H1 (cell line): Measurements from ENCODE around the gene NDUFB2. TPM values are rescaled to one million over a fixed set of nuclear protein-coding genes. Genes with fewer than 3 reads are reported as not detected.

Experiments used
- CTCF ChIA-PET: fragments of 300-600 bp; sonication (Branson Sonifier 250); formaldehyde crosslinking; loops from one replicate; lab custom pipeline; 2021; ENCODE audit not compliant: partially characterized antibody; lab: Charles Lee
- POLR2A ChIA-PET: fragments of 300-600 bp; sonication (Branson Sonifier 250); formaldehyde crosslinking; loops from one replicate; lab custom pipeline; 2021; ENCODE audit warnings: inconsistent platforms; ENCODE audit not compliant: partially characterized antibody; lab: Charles Lee
- DNase-seq, 2 experiments: peaks; one replicate each; pipeline versions ENCODE4 v3.0.0 to v3.0.0-alpha.2; 2010 to 2022; ENCODE audit warnings: low spot score in 2 of 2, low read depth in 1 of 2, mixed read lengths in 1 of 2
- FAIRE-seq: peaks from 2 replicates; lab custom pipeline; 2011; peaks lifted over from hg19 to GRCh38; lab: Jason Lieb, UNC
- H2AFZ ChIP-seq: 2 replicates; pipeline ENCODE4 v1.8.1; 2012; ENCODE audit warnings: low read length, inconsistent platforms
- H2AK5ac ChIP-seq: 2 replicates; pipeline ENCODE4 v1.6.1; 2013; ENCODE audit warnings: low read depth, low read length
- H2BK120ac ChIP-seq: replicated peaks from 2 replicates; pipeline ENCODE3; 2013; ENCODE audit warnings: low read depth, low read length, inconsistent platforms
- H2BK12ac ChIP-seq: 2 replicates; pipeline ENCODE4 v1.6.1; 2013; ENCODE audit warnings: low read depth, low read length
- H2BK15ac ChIP-seq: 2 replicates; pipeline ENCODE4 v1.6.1; 2013; ENCODE audit warnings: low read length
- H2BK20ac ChIP-seq: 2 replicates; pipeline ENCODE4 v1.6.1; 2013; ENCODE audit warnings: low read length
- H2BK5ac ChIP-seq: 2 replicates; pipeline ENCODE4 v1.6.1; 2013; ENCODE audit warnings: low read depth, low read length
- H3K14ac ChIP-seq: 2 replicates; pipeline ENCODE4 v1.6.1; 2013; ENCODE audit warnings: inconsistent platforms; ENCODE audit not compliant: insufficient read length
- H3K18ac ChIP-seq: 2 replicates; pipeline ENCODE4 v1.6.1; 2013; ENCODE audit warnings: low read length; ENCODE audit errors: extremely low read depth
- H3K23ac ChIP-seq: 2 replicates; pipeline ENCODE4 v1.6.1; 2013; ENCODE audit warnings: inconsistent platforms; ENCODE audit not compliant: insufficient read length
- H3K23me2 ChIP-seq: 2 replicates; pipeline ENCODE4 v1.6.1; 2013; ENCODE audit warnings: low read depth, low read length
- H3K27ac ChIP-seq: 2 replicates; pipeline ENCODE4 v1.6.1; 2011; ENCODE audit warnings: low read depth, low read length, inconsistent platforms
- H3K27me3 ChIP-seq, 4 experiments: replicated peaks in 1 of 4; 1 replicate in 1 of 4; 2 replicates in 3 of 4; pipeline versions ENCODE4 v1.6.1 to v1.8.1; 2011 to 2013; ENCODE audit warnings: low read length in 3 of 4, mild to moderate bottlenecking in 3 of 4, inconsistent platforms in 2 of 4, mixed read lengths in 2 of 4, moderate library complexity in 1 of 4; ENCODE audit not compliant: control insufficient read depth in 3 of 4, insufficient read depth in 3 of 4; ENCODE audit errors: extremely low read depth in 1 of 4
- H3K36me3 ChIP-seq, 4 experiments: 2 replicates each; pipeline versions ENCODE4 v1.6.1 to v1.8.1; 2011 to 2013; ENCODE audit warnings: mild to moderate bottlenecking in 4 of 4, low read length in 3 of 4, moderate library complexity in 2 of 4, control low read depth in 1 of 4, inconsistent platforms in 1 of 4; ENCODE audit not compliant: insufficient read depth in 4 of 4, control insufficient read depth in 2 of 4
- H3K4ac ChIP-seq: replicated peaks from 2 replicates; pipeline ENCODE3; 2013; ENCODE audit warnings: low read length, low read depth, mixed read lengths, inconsistent platforms; ENCODE audit not compliant: insufficient read length
- H3K4me1 ChIP-seq, 4 experiments: replicated peaks in 1 of 4; 1 replicate in 1 of 4; 2 replicates in 3 of 4; pipeline versions ENCODE4 v1.6.1 to v1.8.1; 2011 to 2013; ENCODE audit warnings: low read length in 3 of 4, inconsistent platforms in 2 of 4, mixed read lengths in 1 of 4; ENCODE audit not compliant: insufficient read depth in 4 of 4, control insufficient read depth in 3 of 4
- H3K4me2 ChIP-seq, 2 experiments: 2 replicates each; pipeline versions ENCODE4 v1.6.1 to v1.8.1; 2011 to 2013; ENCODE audit warnings: low read depth in 2 of 2, low read length in 2 of 2, control low read depth in 1 of 2, inconsistent platforms in 1 of 2, mild to moderate bottlenecking in 1 of 2; ENCODE audit not compliant: insufficient read depth in 1 of 2
- H3K4me3 ChIP-seq, 4 experiments: fragments of 200-600, 300-600 bp in 1 of 4; sonication (generic), shearing (Covaris generic), sonication (Bioruptor Twin) in 1 of 4; 2 replicates each; pipeline versions ENCODE4 v1.5.1 to v1.8.1; 2011 to 2016; ENCODE audit warnings: low read length in 4 of 4, low read depth in 3 of 4, control low read depth in 2 of 4, inconsistent platforms in 2 of 4, mild to moderate bottlenecking in 2 of 4, mixed read lengths in 1 of 4, moderate library complexity in 1 of 4; ENCODE audit not compliant: insufficient read depth in 2 of 4; ENCODE audit errors: extremely low read depth in 1 of 4
- H3K56ac ChIP-seq: replicated peaks from 2 replicates; pipeline ENCODE3; 2013; ENCODE audit warnings: low read depth, mild to moderate bottlenecking, mixed read lengths, low read length, inconsistent platforms; ENCODE audit not compliant: insufficient read length
- H3K79me1 ChIP-seq: 2 replicates; pipeline ENCODE4 v1.6.1; 2013; ENCODE audit warnings: low read depth, low read length, control low read depth
- H3K79me2 ChIP-seq, 2 experiments: 2 replicates each; pipeline versions ENCODE4 v1.6.1 to v1.8.1; 2012 to 2013; ENCODE audit warnings: low read length in 2 of 2, mild to moderate bottlenecking in 2 of 2, inconsistent platforms in 1 of 2; ENCODE audit not compliant: insufficient read depth in 2 of 2, control insufficient read depth in 1 of 2
- H3K9ac ChIP-seq, 4 experiments: replicated peaks in 1 of 4; 1 replicate in 1 of 4; 2 replicates in 3 of 4; pipeline versions ENCODE4 v1.6.1 to v1.8.1; 2011 to 2013; ENCODE audit warnings: low read depth in 3 of 4, low read length in 3 of 4, control low read depth in 2 of 4, mild to moderate bottlenecking in 2 of 4, moderate library complexity in 2 of 4, inconsistent platforms in 1 of 4; ENCODE audit errors: extremely low read depth in 1 of 4
- H3K9me3 ChIP-seq, 2 experiments: 2 replicates each; pipeline versions ENCODE4 v1.6.1 to v1.8.1; 2012 to 2013; ENCODE audit warnings: mild to moderate bottlenecking in 2 of 2, moderate library complexity in 2 of 2, control low read depth in 1 of 2, inconsistent platforms in 1 of 2, low read depth in 1 of 2, low read length in 1 of 2, mixed read lengths in 1 of 2; ENCODE audit not compliant: insufficient read depth in 2 of 2
- H4K20me1 ChIP-seq, 2 experiments: replicated peaks in 1 of 2; 2 replicates each; pipeline versions ENCODE3 to v1.8.1; 2011 to 2013; ENCODE audit warnings: inconsistent platforms in 2 of 2, low read length in 2 of 2, mild to moderate bottlenecking in 1 of 2; ENCODE audit not compliant: insufficient read depth in 2 of 2, control insufficient read depth in 1 of 2
- H4K5ac ChIP-seq: 2 replicates; pipeline ENCODE4 v1.6.1; 2013; ENCODE audit warnings: low read length, low read depth, mixed read lengths, inconsistent platforms; ENCODE audit not compliant: insufficient read length
- H4K8ac ChIP-seq: 2 replicates; pipeline ENCODE4 v1.8.0; 2013; ENCODE audit warnings: mild to moderate bottlenecking, moderate library complexity, low read length, inconsistent platforms; ENCODE audit not compliant: insufficient read depth; ENCODE audit errors: extremely low read depth
- H4K91ac ChIP-seq: replicated peaks from 2 replicates; pipeline ENCODE3; 2013; ENCODE audit warnings: low read length, mixed read lengths, inconsistent platforms; ENCODE audit not compliant: insufficient read length
- BACH1 ChIP-seq: IDR thresholded peaks from 2 replicates; pipeline ENCODE4 v1.6.1; 2012; ENCODE audit warnings: low read length, improper control_type of control experiment
- CTBP2 ChIP-seq: IDR thresholded peaks from 2 replicates; pipeline ENCODE4 v1.7.0; 2011; ENCODE audit warnings: borderline replicate concordance, mild to moderate bottlenecking, moderate library complexity, mixed read lengths, low read length; ENCODE audit not compliant: insufficient read depth, insufficient read length
- E2F6 ChIP-seq: IDR thresholded peaks from 2 replicates; pipeline ENCODE4 v1.6.1; 2012; ENCODE audit warnings: inconsistent platforms
- HDAC6 ChIP-seq: IDR thresholded peaks from one replicate; pipeline ENCODE4 v1.7.1; 2012; ENCODE audit warnings: low read depth, mild to moderate bottlenecking, inconsistent platforms, low read length, moderate library complexity
- KDM4A ChIP-seq: IDR thresholded peaks from one replicate; pipeline ENCODE4 v1.7.1; 2012; ENCODE audit warnings: low read depth, mild to moderate bottlenecking, moderate library complexity, low read length, inconsistent platforms; ENCODE audit not compliant: severe bottlenecking
- POLR2A ChIP-seq, 2 experiments: IDR thresholded peaks; 1 replicate in 1 of 2; 2 replicates in 1 of 2; pipeline ENCODE4 v1.6.1; 2011; ENCODE audit warnings: low read depth in 2 of 2, low read length in 2 of 2, mild to moderate bottlenecking in 2 of 2; ENCODE audit errors: control extremely low read depth in 1 of 2
- RFX5 ChIP-seq: IDR thresholded peaks from 2 replicates; pipeline ENCODE4 v1.6.1; 2011; ENCODE audit warnings: low read depth, low read length, improper control_type of control experiment, borderline replicate concordance
- SP1 ChIP-seq: IDR thresholded peaks from 2 replicates; pipeline ENCODE4 v1.6.1; 2011; ENCODE audit warnings: low read depth, low read length
- SP2 ChIP-seq: IDR thresholded peaks from 2 replicates; pipeline ENCODE4 v1.6.1; 2012; ENCODE audit warnings: mild to moderate bottlenecking, low read length, inconsistent platforms
- SUZ12 ChIP-seq: fragments of 200-600 bp; sonication (generic); IDR thresholded peaks from 2 replicates; pipeline ENCODE4 v1.6.1; 2012; ENCODE audit warnings: mild to moderate bottlenecking, inconsistent platforms, low read length, moderate library complexity, mixed read lengths
- TCF12 ChIP-seq: IDR thresholded peaks from 2 replicates; pipeline ENCODE4 v1.6.1; 2011; ENCODE audit warnings: low read depth, mild to moderate bottlenecking, low read length
- WGBS, 2 experiments: shearing (Covaris generic) in 1 of 2; methylation state at CpG; one replicate each; pipeline versions ENCODE4 v1.1.6 to v1.1.7; 2013 to 2015; ENCODE audit warnings: low lambda C conversion rate in 2 of 2, mixed read lengths in 2 of 2, inconsistent platforms in 1 of 2, low coverage in 1 of 2, missing lambda C conversion rate in 1 of 2; ENCODE audit not compliant: insufficient replicate concordance in 2 of 2, insufficient coverage in 1 of 2, insufficient read length in 1 of 2; ENCODE audit errors: extremely low coverage in 1 of 2, missing lambda C conversion rate in 1 of 2; 5-methylcytosine and 5-hydroxymethylcytosine counted together
- polyA plus RNA-seq, 7 experiments: library from polyadenylated mRNA; depleted of rRNA in 3 of 7; stranded (reverse) in 5 of 7; unstranded in 2 of 7; fragments of >200 nt in 5 of 7; fragments of 200-250 nt in 2 of 7; gene quantifications; 1 replicate in 5 of 7; 2 replicates in 1 of 7; 4 replicates in 1 of 7; pipeline versions ENCODE4 v1.2.1 to v1.2.3, GENCODE V29; 2011 to 2013; ENCODE audit warnings: missing spikeins in 2 of 7, mixed read lengths in 2 of 7
- total RNA-seq: library from RNA; stranded (reverse); fragmentation: NEBNext Ultra II Directional; extraction: Animal tissue kit (Norgen Biotek cat#: 25700); gene quantifications from 2 replicates; pipeline ENCODE4 v1.2.1, GENCODE V29; 2021

NDUFB2 gene
- total and polyA plus RNA-seq, 2 of the 8 experiments (the other 6 are each of a cell fraction or from before 2014, with no cell fraction given), result 168 to 881 TPM

- ChIA-PET CTCF (interaction anchor here (0.7 to 1.3 kb wide), 4 partner anchors 19 to 66 kb away, joined by 3 to 4 read pairs (median 3); no protein-coding TSS in a partner anchor), POLR2A (interaction anchor here (1.0 to 1.2 kb wide), 2 partner anchors 9 to 178 kb away, joined by 3 to 4 read pairs; no protein-coding TSS in a partner anchor)
- no peaks in the 10 kb centered on the region for H3K9me3 ChIP-seq
- H4K91ac ChIP-seq, result no peak overlapping the region
- no peak for TF ChIP-seq TCF12
- no peak for TF ChIP-seq BACH1
- TF ChIP-seq KDM4A, result no peak
- TF ChIP-seq SP2, result no peak
- TF ChIP-seq POLR2A (IDR thresholded peaks at IDR 0.05; ENCODE audit: control extremely low read depth in 1 of 2, low read depth in 2 of 2, low read length in 2 of 2), result no peak
- TF ChIP-seq SP1, result no peak
- no peak for TF ChIP-seq RFX5
- no peak for TF ChIP-seq HDAC6
- no peak for TF ChIP-seq E2F6
- TF ChIP-seq SUZ12, result no peak
- TF ChIP-seq CTBP2, result no peak
- no peak overlapping the region for H3K9ac ChIP-seq
- H3K4me3 ChIP-seq, result no peak overlapping the region
- H3K79me2 ChIP-seq, result no peaks in the 10 kb centered on the region
- no peak for FAIRE-seq
- no peaks in the 10 kb centered on the region for H3K79me1 ChIP-seq
- H4K8ac ChIP-seq, result no peak overlapping the region
- no peaks in the 10 kb centered on the region for H3K23me2 ChIP-seq
- no peaks in the 10 kb centered on the region; a peak in 1 of 8 replicates for H3K36me3 ChIP-seq
- no peak overlapping the region for H3K23ac ChIP-seq
- no peak overlapping the region for H2BK20ac ChIP-seq
- H3K27me3 ChIP-seq, result no peaks in the 10 kb centered on the region
- no peak overlapping the region for H3K4ac ChIP-seq
- no peak overlapping the region for H3K27ac ChIP-seq
- no peak overlapping the region for H3K14ac ChIP-seq
- no peak overlapping the region for H3K18ac ChIP-seq
- WGBS, 2 experiments, result 89% methylated on average over 6 of the region's 6 CpGs; no CpG with 5 or more reads in 1 of the 2 experiments
- H2BK120ac ChIP-seq, result no peak overlapping the region
- no peak overlapping the region for H3K56ac ChIP-seq
- H2BK15ac ChIP-seq, result no peak overlapping the region
- H3K4me1 ChIP-seq, result no peaks in the 10 kb centered on the region
- no peaks in the 10 kb centered on the region for H4K20me1 ChIP-seq
- H2AK5ac ChIP-seq, result no peak overlapping the region
- no peak for DNase-seq
- no peak overlapping the region for H2BK12ac ChIP-seq
- H3K4me2 ChIP-seq, result no peak overlapping the region
- no peak overlapping the region for H2AFZ ChIP-seq
- H4K5ac ChIP-seq, result no peak overlapping the region
- no peak overlapping the region for H2BK5ac ChIP-seq
These were observed 49.0 kb downstream of the NDUFB2 start for GRCh38 chr7:140745266-140746058.
